HCT116 (cell line): ENCODE measurements around the gene MYLK3.

Experiments used
- EZH2 ChIP-seq: fragments of 200-600 bp; sonication (generic); IDR thresholded peaks from 2 replicates; pipeline ENCODE4 v1.6.1; 2017; ENCODE audit warnings: antibody characterized with exemption, mixed run types
- EZH2phosphoT487 ChIP-seq: fragments of 200-600 bp; IDR thresholded peaks from 2 replicates; pipeline ENCODE4 v1.6.1; 2018; ENCODE audit warnings: antibody characterized with exemption, borderline replicate concordance
- FOSL1 ChIP-seq: IDR thresholded peaks from 2 replicates; pipeline ENCODE4 v1.6.1; 2012; ENCODE audit warnings: low read depth
- POLR2A ChIP-seq: IDR thresholded peaks from 2 replicates; pipeline ENCODE4 v1.7.0; 2011; ENCODE audit warnings: borderline replicate concordance; ENCODE audit not compliant: insufficient read depth, insufficient read length; ENCODE audit errors: extremely low read depth
- RAD21 ChIP-seq: IDR thresholded peaks from 2 replicates; pipeline ENCODE4 v1.6.1; 2012; ENCODE audit warnings: low read depth, mild to moderate bottlenecking
- TF ChIP-seq, protein P1 (sequence below), 3 experiments: fragments of 200-600 bp in 1 of 3; sonication (generic) in 1 of 3; IDR thresholded peaks in 2 of 3; conservative IDR thresholded peaks in 1 of 3; 2 replicates each; pipeline ENCODE4 v1.5.1; 2012 to 2017; ENCODE audit warnings: low read depth in 2 of 3, low read length in 2 of 3, antibody characterized with exemption in 1 of 3, borderline replicate concordance in 1 of 3, control low read depth in 1 of 3, mild to moderate bottlenecking in 1 of 3, mixed read lengths in 1 of 3, mixed run types in 1 of 3, moderate library complexity in 1 of 3; ENCODE audit not compliant: insufficient read depth in 1 of 3

DNA sequence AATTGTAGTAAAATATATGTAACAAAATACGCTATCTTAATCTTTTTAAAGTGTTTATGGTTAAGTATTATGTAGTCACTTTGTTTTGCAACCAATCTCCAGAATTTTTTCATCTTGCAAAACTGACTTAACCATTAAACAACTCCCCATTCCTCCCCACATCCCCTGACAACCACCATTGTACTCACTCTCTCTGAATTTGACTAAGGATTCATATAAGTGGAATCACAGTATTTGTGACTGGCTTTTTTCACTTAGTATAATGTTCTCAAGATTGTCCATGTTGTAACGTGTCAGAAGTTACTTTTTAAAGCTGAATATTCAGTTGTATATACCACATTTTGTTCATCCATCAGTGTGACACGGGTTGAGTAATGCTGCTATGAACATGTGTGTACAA, 48.1 kb downstream of the MYLK3 start:
- TF ChIP-seq, protein P1, sequence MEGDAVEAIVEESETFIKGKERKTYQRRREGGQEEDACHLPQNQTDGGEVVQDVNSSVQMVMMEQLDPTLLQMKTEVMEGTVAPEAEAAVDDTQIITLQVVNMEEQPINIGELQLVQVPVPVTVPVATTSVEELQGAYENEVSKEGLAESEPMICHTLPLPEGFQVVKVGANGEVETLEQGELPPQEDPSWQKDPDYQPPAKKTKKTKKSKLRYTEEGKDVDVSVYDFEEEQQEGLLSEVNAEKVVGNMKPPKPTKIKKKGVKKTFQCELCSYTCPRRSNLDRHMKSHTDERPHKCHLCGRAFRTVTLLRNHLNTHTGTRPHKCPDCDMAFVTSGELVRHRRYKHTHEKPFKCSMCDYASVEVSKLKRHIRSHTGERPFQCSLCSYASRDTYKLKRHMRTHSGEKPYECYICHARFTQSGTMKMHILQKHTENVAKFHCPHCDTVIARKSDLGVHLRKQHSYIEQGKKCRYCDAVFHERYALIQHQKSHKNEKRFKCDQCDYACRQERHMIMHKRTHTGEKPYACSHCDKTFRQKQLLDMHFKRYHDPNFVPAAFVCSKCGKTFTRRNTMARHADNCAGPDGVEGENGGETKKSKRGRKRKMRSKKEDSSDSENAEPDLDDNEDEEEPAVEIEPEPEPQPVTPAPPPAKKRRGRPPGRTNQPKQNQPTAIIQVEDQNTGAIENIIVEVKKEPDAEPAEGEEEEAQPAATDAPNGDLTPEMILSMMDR (IDR thresholded peaks at IDR 0.05 in 2 of 3, conservative IDR thresholded peaks at IDR 0.05 in 1 of 3; ENCODE audit: borderline replicate concordance in 1 of 3, insufficient read depth in 1 of 3, low read depth in 2 of 3, low read length in 2 of 3) = no peak
- TF ChIP-seq EZH2phosphoT487 = no peak
- TF ChIP-seq FOSL1 = no peak
- TF ChIP-seq EZH2 = no peak
- TF ChIP-seq POLR2A = no peak
- no peak for TF ChIP-seq RAD21
